HEK293 (cell line): ENCODE measurements around the gene ZNF99.

Source experiments
- CTCF ChIA-PET: fragments of 350-600 bp; formaldehyde crosslinking; extraction: SDS; loops from one replicate; lab custom pipeline; 2021; ENCODE audit warnings: antibody characterized with exemption; lab: Yijun Ruan, JAX
- POLR2A ChIA-PET: fragments of 300-600 bp; formaldehyde crosslinking; extraction: SDS; loops from one replicate; lab custom pipeline; 2020; ENCODE audit warnings: antibody characterized with exemption, inconsistent platforms; lab: Yijun Ruan, JAX
- H3K27ac ChIP-seq: fragments of 200-500 bp; sonication (Bioruptor generic); 2 replicates; pipeline ENCODE4 v1.5.1; 2014; ENCODE audit warnings: low read depth, low read length, control low read depth, inconsistent platforms; ENCODE audit errors: extremely low read depth
- H3K36me3 ChIP-seq, 2 experiments: fragments of 200-500 bp in 1 of 2; sonication (Bioruptor generic) in 1 of 2; 1 replicate in 1 of 2; 2 replicates in 1 of 2; pipeline ENCODE4 v1.5.1; 2014 to 2017; ENCODE audit warnings: inconsistent platforms in 2 of 2, low read length in 2 of 2; ENCODE audit not compliant: control insufficient read depth in 2 of 2, insufficient read depth in 1 of 2
- H3K4me1 ChIP-seq: fragments of 200-500 bp; sonication (Bioruptor generic); 2 replicates; pipeline ENCODE4 v1.5.1; 2014; ENCODE audit warnings: mild to moderate bottlenecking, low read length, inconsistent platforms; ENCODE audit not compliant: control insufficient read depth, insufficient read depth
- H3K4me3 ChIP-seq: 2 replicates; pipeline ENCODE4 v1.5.1; 2011; ENCODE audit warnings: low read depth, mild to moderate bottlenecking, control low read depth, low read length, moderate library complexity
- H3K9me3 ChIP-seq: fragments of 200-500 bp; sonication (Bioruptor generic); 2 replicates; pipeline ENCODE4 v1.5.1; 2014; ENCODE audit warnings: low read depth, low read length, inconsistent platforms; ENCODE audit not compliant: control insufficient read depth, insufficient read depth
- BCL6B ChIP-seq: fragments of 450-650 bp; formaldehyde crosslinking; IDR thresholded peaks from 2 replicates; pipeline ENCODE4 v1.5.1; 2017; ENCODE audit warnings: missing biosample characterization, missing genetic modification characterization
- EGR2 ChIP-seq: fragments of 450-650 bp; formaldehyde crosslinking; IDR thresholded peaks from 2 replicates; pipeline ENCODE4 v1.5.1; 2016; ENCODE audit warnings: low read depth, missing biosample characterization, missing genetic modification characterization
- IKZF3 ChIP-seq: fragments of 450-650 bp; IDR thresholded peaks from 2 replicates; pipeline ENCODE4 v1.5.0; 2018; ENCODE audit warnings: missing biosample characterization, mild to moderate bottlenecking, missing genetic modification characterization, moderate library complexity
- KLF16 ChIP-seq: fragments of 450-650 bp; formaldehyde crosslinking; IDR thresholded peaks from 2 replicates; pipeline ENCODE4 v1.5.1; 2017; ENCODE audit warnings: missing biosample characterization, missing genetic modification characterization
- MEIS1 ChIP-seq: sonication (generic); formaldehyde crosslinking; IDR thresholded peaks from 2 replicates; pipeline ENCODE4 v1.8.1; 2022; ENCODE audit warnings: missing genetic modification reagents, mild to moderate bottlenecking, borderline replicate concordance
- PRDM1 ChIP-seq: fragments of 450-650 bp; formaldehyde crosslinking; IDR thresholded peaks from 2 replicates; pipeline ENCODE4; 2016; ENCODE audit warnings: missing biosample characterization, missing genetic modification characterization
- PRDM10 ChIP-seq: fragments of 450-650 bp; formaldehyde crosslinking; IDR thresholded peaks from 2 replicates; pipeline ENCODE4 v1.5.1; 2016; ENCODE audit warnings: missing biosample characterization, missing genetic modification characterization
- TSHZ1 ChIP-seq: fragments of 450-650 bp; formaldehyde crosslinking; IDR thresholded peaks from 2 replicates; pipeline ENCODE4 v1.5.1; 2016; ENCODE audit warnings: missing biosample characterization, missing genetic modification characterization, borderline replicate concordance
- WT1 ChIP-seq: fragments of 450-650 bp; formaldehyde crosslinking; IDR thresholded peaks from 2 replicates; pipeline ENCODE4 v1.5.1; 2016; ENCODE audit warnings: missing biosample characterization, missing genetic modification characterization
- ZFP37 ChIP-seq: fragments of 450-650 bp; formaldehyde crosslinking; IDR thresholded peaks from 2 replicates; pipeline ENCODE4 v1.5.1; 2016; ENCODE audit warnings: missing biosample characterization, missing genetic modification characterization
- ZNF155 ChIP-seq: fragments of 450-650 bp; formaldehyde crosslinking; IDR thresholded peaks from 2 replicates; pipeline ENCODE4 v1.5.1; 2016; ENCODE audit warnings: missing biosample characterization, missing genetic modification characterization
- ZNF391 ChIP-seq: fragments of 450-650 bp; formaldehyde crosslinking; IDR thresholded peaks from 2 replicates; pipeline ENCODE4 v1.5.1; 2016; ENCODE audit warnings: low read depth, missing biosample characterization, missing genetic modification characterization, borderline replicate concordance
- ZNF423 ChIP-seq: fragments of 450-650 bp; formaldehyde crosslinking; IDR thresholded peaks from 2 replicates; pipeline ENCODE4 v1.5.1; 2016; ENCODE audit warnings: missing biosample characterization, missing genetic modification characterization
- ZNF449 ChIP-seq: fragments of 450-650 bp; formaldehyde crosslinking; IDR thresholded peaks from 2 replicates; pipeline ENCODE4 v1.5.1; 2017; ENCODE audit warnings: missing biosample characterization, mild to moderate bottlenecking, missing genetic modification characterization, moderate library complexity
- ZNF48 ChIP-seq: fragments of 450-650 bp; formaldehyde crosslinking; IDR thresholded peaks from 2 replicates; pipeline ENCODE4 v1.5.1; 2016; ENCODE audit warnings: missing biosample characterization, missing genetic modification characterization
- ZNF549 ChIP-seq: fragments of 450-650 bp; IDR thresholded peaks from 2 replicates; pipeline ENCODE4 v1.5.1; 2018; ENCODE audit warnings: missing biosample characterization, missing genetic modification characterization, mild to moderate bottlenecking, inconsistent platforms, moderate library complexity
- ZNF555 ChIP-seq: fragments of 450-650 bp; formaldehyde crosslinking; conservative IDR thresholded peaks from 2 replicates; pipeline ENCODE4 v1.5.1; 2017; ENCODE audit warnings: missing biosample characterization, mild to moderate bottlenecking, missing genetic modification characterization, inconsistent platforms
- ZNF621 ChIP-seq: fragments of 450-650 bp; formaldehyde crosslinking; IDR thresholded peaks from 2 replicates; pipeline ENCODE4 v1.5.1; 2017; ENCODE audit warnings: missing biosample characterization, missing genetic modification characterization
- ZNF623 ChIP-seq: fragments of 450-650 bp; formaldehyde crosslinking; IDR thresholded peaks from 2 replicates; pipeline ENCODE4 v1.5.1; 2016; ENCODE audit warnings: missing biosample characterization, missing genetic modification characterization
- ZNF660 ChIP-seq: fragments of 450-650 bp; IDR thresholded peaks from 2 replicates; pipeline ENCODE4 v1.5.1; 2018; ENCODE audit warnings: missing biosample characterization, mild to moderate bottlenecking, missing genetic modification characterization
- ZNF664 ChIP-seq: fragments of 450-650 bp; formaldehyde crosslinking; IDR thresholded peaks from 2 replicates; pipeline ENCODE4 v1.5.1; 2016; ENCODE audit warnings: missing biosample characterization, missing genetic modification characterization
- ZNF704 ChIP-seq: fragments of 450-650 bp; formaldehyde crosslinking; IDR thresholded peaks from 2 replicates; pipeline ENCODE4 v1.5.1; 2016; ENCODE audit warnings: missing biosample characterization, missing genetic modification characterization
- ZNF76 ChIP-seq: fragments of 450-650 bp; formaldehyde crosslinking; IDR thresholded peaks from 2 replicates; pipeline ENCODE4; 2016; ENCODE audit warnings: low read depth, missing biosample characterization, missing genetic modification characterization, borderline replicate concordance
- ZNF768 ChIP-seq: fragments of 450-650 bp; formaldehyde crosslinking; IDR thresholded peaks from 2 replicates; pipeline ENCODE4 v1.5.1; 2018; ENCODE audit warnings: missing biosample characterization, mild to moderate bottlenecking, missing genetic modification characterization
- ZNF777 ChIP-seq: fragments of 450-650 bp; formaldehyde crosslinking; IDR thresholded peaks from 2 replicates; pipeline ENCODE4 v1.5.1; 2017; ENCODE audit warnings: missing biosample characterization, missing genetic modification characterization, borderline replicate concordance
- ZNF792 ChIP-seq: fragments of 450-650 bp; formaldehyde crosslinking; IDR thresholded peaks from 2 replicates; pipeline ENCODE4 v1.5.1; 2016; ENCODE audit warnings: missing biosample characterization, missing genetic modification characterization
- ZSCAN16 ChIP-seq: fragments of 450-650 bp; formaldehyde crosslinking; IDR thresholded peaks from 2 replicates; pipeline ENCODE4 v1.5.1; 2016; ENCODE audit warnings: missing biosample characterization, missing genetic modification characterization

Gene ZNF99

GRCh38 chr19:22735911-22736645 is 47.9 kb downstream of the ZNF99 start (continued):
- TF ChIP-seq ZFP37 (tag by site-specific recombination) (no peak), EGR2 (no peak), ZNF449 (tag by site-specific recombination) (no peak), ZNF664 (tag by site-specific recombination) (no peak), ZNF704 (tag by site-specific recombination) (no peak), ZSCAN16 (tag by site-specific recombination) (no peak), IKZF3 (no peak), ZNF621 (tag by site-specific recombination) (no peak), ZNF423 (tag by site-specific recombination) (no peak), KLF16 (tag by site-specific recombination) (no peak)

- no peaks in the 10 kb centered on the region for H3K9me3 ChIP-seq
- H3K27ac ChIP-seq = no peak overlapping the region
- H3K4me3 ChIP-seq = no peak overlapping the region
- H3K36me3 ChIP-seq = no peaks in the 10 kb centered on the region
- no peaks in the 10 kb centered on the region for H3K4me1 ChIP-seq
- POLR2A ChIA-PET = no interaction called here
- CTCF ChIA-PET = no interaction called here
- no peak for TF ChIP-seq TSHZ1 (tag by site-specific recombination)
- TF ChIP-seq ZNF623 (tag by site-specific recombination) = no peak
- no peak for TF ChIP-seq ZNF792 (tag by site-specific recombination)
- TF ChIP-seq ZNF768 (tag by site-specific recombination) = no peak
- TF ChIP-seq ZNF555 = no peak
- no peak for TF ChIP-seq ZNF155 (tag by site-specific recombination)
- TF ChIP-seq ZNF48 (tag by site-specific recombination) = no peak
- no peak for TF ChIP-seq PRDM1
- TF ChIP-seq ZNF549 (tag by site-specific recombination) = no peak
- no peak for TF ChIP-seq ZNF777 (tag by site-specific recombination)
- TF ChIP-seq BCL6B (tag by site-specific recombination) = no peak
- no peak for TF ChIP-seq ZNF391
- no peak for TF ChIP-seq WT1 (tag by site-specific recombination)
- TF ChIP-seq MEIS1 = no peak
- TF ChIP-seq ZNF76 = no peak
- no peak for TF ChIP-seq ZNF660 (tag by site-specific recombination)
- TF ChIP-seq PRDM10 (tag by site-specific recombination) = no peak
- TF ChIP-seq, all 188 proteins: peak for 0
These were observed 50.3 kb downstream of the ZNF99 start for GRCh38 chr19:22733691-22734090.
